Endodermal cell (in vitro differentiated cells): Measurements from ENCODE around the gene PLCB3. TPM values are rescaled to one million over a fixed set of nuclear protein-coding genes. Genes with fewer than 3 reads are reported as not detected.
"Not testable (repeated sequence)": the region's sequence is repeated elsewhere in the genome, so short reads cannot be mapped to it uniquely, and the experiment has no call there.

ENCODE experiments used
- DNase-seq: peaks from one replicate; pipeline ENCODE4 v3.0.0-alpha.2; 2017
- H3K27ac ChIP-seq: 2 replicates; pipeline ENCODE4 v1.5.1; 2013; ENCODE audit warnings: mild to moderate bottlenecking, low read depth, low read length, moderate library complexity
- H3K27me3 ChIP-seq: 2 replicates; pipeline ENCODE4 v1.6.1; 2013; ENCODE audit warnings: mild to moderate bottlenecking, low read length, moderate library complexity; ENCODE audit not compliant: insufficient read depth, control insufficient read depth, poor library complexity, severe bottlenecking
- H3K36me3 ChIP-seq: 2 replicates; pipeline ENCODE4 v1.7.0; 2013; ENCODE audit warnings: mild to moderate bottlenecking, low read length, moderate library complexity; ENCODE audit not compliant: control insufficient read depth, insufficient read depth
- H3K4me1 ChIP-seq: one replicate; pipeline ENCODE4 v1.7.0; 2013; ENCODE audit warnings: low read length; ENCODE audit not compliant: control insufficient read depth, insufficient read depth
- H3K4me3 ChIP-seq: 2 replicates; pipeline ENCODE4 v1.5.1; 2013; ENCODE audit warnings: mild to moderate bottlenecking, low read length, moderate library complexity
- H3K9ac ChIP-seq: 2 replicates; pipeline ENCODE4 v1.6.1; 2013; ENCODE audit warnings: mild to moderate bottlenecking, low read length, moderate library complexity; ENCODE audit not compliant: poor library complexity, severe bottlenecking; ENCODE audit errors: extremely low read depth
- H3K9me3 ChIP-seq: 2 replicates; pipeline ENCODE4 v1.6.1; 2013; ENCODE audit warnings: mild to moderate bottlenecking, low read length, moderate library complexity; ENCODE audit not compliant: control insufficient read depth
- H3K27ac Mint-ChIP-seq: 2 replicates; pipeline ENCODE4 v1.8.0; 2020; ENCODE audit warnings: mixed read lengths
- H3K27me3 Mint-ChIP-seq: 2 replicates; pipeline ENCODE4 v1.8.0; 2021; ENCODE audit warnings: mild to moderate bottlenecking, mixed read lengths; ENCODE audit not compliant: insufficient read depth
- H3K36me3 Mint-ChIP-seq: 2 replicates; pipeline ENCODE4 v1.8.0; 2020; ENCODE audit warnings: low read depth, mixed read lengths
- H3K4me1 Mint-ChIP-seq: 2 replicates; pipeline ENCODE4 v1.8.0; 2020; ENCODE audit warnings: mixed read lengths
- H3K4me3 Mint-ChIP-seq: 2 replicates; pipeline ENCODE4 v1.8.0; 2020; ENCODE audit warnings: mild to moderate bottlenecking, moderate library complexity, mixed read lengths
- H3K9me3 Mint-ChIP-seq: 2 replicates; pipeline ENCODE4 v1.8.0; 2020; ENCODE audit warnings: mild to moderate bottlenecking, mixed read lengths
- CTCF ChIP-seq: fragments of 200-600 bp; sonication (generic); conservative IDR thresholded peaks from 2 replicates; pipeline ENCODE4 v1.5.0; 2021; ENCODE audit warnings: antibody characterized with exemption, mild to moderate bottlenecking
- WGBS, 2 experiments: methylation state at CpG; one replicate each; pipeline versions ENCODE4 v1.1.5 to v1.1.7; 2013; ENCODE audit warnings: missing lambda C conversion rate in 2 of 2, mixed read lengths in 1 of 2; ENCODE audit not compliant: insufficient coverage in 1 of 2, insufficient read length in 1 of 2; 5-methylcytosine and 5-hydroxymethylcytosine counted together
- total RNA-seq, 2 donors: library from RNA; stranded (reverse); fragmentation: NEBNext Ultra II Directional in 1 of 2; extraction: Animal tissue kit (Norgen Biotek cat#: 25700) in 1 of 2; gene quantifications; 2 replicates in 1 of 2; 3 replicates in 1 of 2; pipeline ENCODE4 v1.2.1, GENCODE V29; 2021

Gene PLCB3
- total RNA-seq, 2 donors from 2014 or later: 75.0 to 83.2 TPM

GRCh38 chr11:64244966-64245365 is 6.4 kb upstream of the PLCB3 start:
- peaks cover 20% of the 10 kb centered on the region for H3K36me3 ChIP-seq
- Mint-ChIP-seq H3K27ac (no peak overlapping the region), H3K36me3 (peaks cover 16% of the 10 kb centered on the region), H3K4me1 (peaks cover 29% of the 10 kb centered on the region), H3K27me3 (no peaks in the 10 kb centered on the region), H3K9me3 (no peaks in the 10 kb centered on the region), H3K4me3 (peak overlapping the region; percentile 86)
- no peak for TF ChIP-seq CTCF
- 83% methylated on average over 6 of the region's 6 CpGs; no CpG with 5 or more reads in 1 of the 2 experiments for WGBS, 2 experiments
- peaks cover 15% of the 10 kb centered on the region for H3K4me1 ChIP-seq
- no peaks in the 10 kb centered on the region for H3K27me3 ChIP-seq
- H3K27ac ChIP-seq: no peak overlapping the region
- no peaks in the 10 kb centered on the region for H3K9me3 ChIP-seq
- H3K9ac ChIP-seq: peak overlapping the region; percentile 82
- peak overlapping the region; percentile 96 for H3K4me3 ChIP-seq
- no peak for DNase-seq

GRCh38 chr11:64245401-64245796 is 5.9 kb upstream of the PLCB3 start:
- no peaks in the 10 kb centered on the region for H3K27me3 ChIP-seq
- H3K27ac Mint-ChIP-seq: peak overlapping the region; percentile 88
- no peak for TF ChIP-seq CTCF
- peaks cover 16% of the 10 kb centered on the region for H3K36me3 Mint-ChIP-seq
- H3K27me3 Mint-ChIP-seq: no peaks in the 10 kb centered on the region
- H3K4me1 ChIP-seq: peaks cover 15% of the 10 kb centered on the region
- DNase-seq: no peak
- peak overlapping the region; percentile 82 for H3K9ac ChIP-seq
- H3K4me3 Mint-ChIP-seq: peak overlapping the region; percentile 86
- no peak overlapping the region for H3K27ac ChIP-seq
- no peaks in the 10 kb centered on the region for H3K9me3 ChIP-seq
- peaks cover 20% of the 10 kb centered on the region for H3K36me3 ChIP-seq
- H3K9me3 Mint-ChIP-seq: no peaks in the 10 kb centered on the region
- peaks cover 27% of the 10 kb centered on the region for H3K4me1 Mint-ChIP-seq
- H3K4me3 ChIP-seq: peak overlapping the region; percentile 96
- 35% methylated on average over 6 of the region's 6 CpGs; no CpG with 5 or more reads in 1 of the 2 experiments for WGBS, 2 experiments

GRCh38 chr11:64245797-64246620 is 5.3 kb upstream of the PLCB3 start:
- peaks cover 15% of the 10 kb centered on the region for H3K4me1 ChIP-seq
- peaks cover 16% of the 10 kb centered on the region for H3K36me3 Mint-ChIP-seq

GRCh38 chr11:64246621-64246870 is 4.8 kb upstream of the PLCB3 start:
- 0% methylated on average over 37 of the region's 43 CpGs; no CpG with 5 or more reads in 1 of the 2 experiments for WGBS, 2 experiments
- DNase-seq, H3K9me3 ChIP-seq, H3K9me3 Mint-ChIP-seq, H3K27me3 ChIP-seq, H3K9ac ChIP-seq, H3K27ac ChIP-seq, H3K27me3 Mint-ChIP-seq, H3K27ac Mint-ChIP-seq: not testable (repeated sequence)
- H3K4me3 ChIP-seq: peak overlapping the region; percentile 96
- H3K4me3 Mint-ChIP-seq: peak overlapping the region; percentile 86
- peaks cover 20% of the 10 kb centered on the region for H3K36me3 ChIP-seq
- H3K4me1 Mint-ChIP-seq: peaks cover 28% of the 10 kb centered on the region
- peaks cover 16% of the 10 kb centered on the region for H3K36me3 Mint-ChIP-seq
- H3K4me1 ChIP-seq: peaks cover 15% of the 10 kb centered on the region

More at GRCh38 chr11:64245797-64246620, 5.3 kb upstream of the PLCB3 start:
- no peaks in the 10 kb centered on the region for H3K9me3 ChIP-seq
- H3K27me3 Mint-ChIP-seq: no peaks in the 10 kb centered on the region
- peak; percentile 80 for DNase-seq
- TF ChIP-seq CTCF: no peak
- peaks cover 20% of the 10 kb centered on the region for H3K36me3 ChIP-seq
- peak overlapping the region; percentile 88 for H3K27ac Mint-ChIP-seq
- peaks cover 28% of the 10 kb centered on the region for H3K4me1 Mint-ChIP-seq
- 0% methylated on average over 16 to 46 of the region's 46 CpGs for WGBS, 2 experiments
- peak overlapping the region; percentile 86 for H3K4me3 Mint-ChIP-seq
- H3K4me3 ChIP-seq: peak overlapping the region; percentile 96
- H3K27me3 ChIP-seq: no peaks in the 10 kb centered on the region
- H3K27ac ChIP-seq: peak overlapping the region; percentile 60
- no peaks in the 10 kb centered on the region for H3K9me3 Mint-ChIP-seq
- H3K9ac ChIP-seq: peak overlapping the region; percentile 82
